ENCODE measurements around the gene TRIO.

DNA sequence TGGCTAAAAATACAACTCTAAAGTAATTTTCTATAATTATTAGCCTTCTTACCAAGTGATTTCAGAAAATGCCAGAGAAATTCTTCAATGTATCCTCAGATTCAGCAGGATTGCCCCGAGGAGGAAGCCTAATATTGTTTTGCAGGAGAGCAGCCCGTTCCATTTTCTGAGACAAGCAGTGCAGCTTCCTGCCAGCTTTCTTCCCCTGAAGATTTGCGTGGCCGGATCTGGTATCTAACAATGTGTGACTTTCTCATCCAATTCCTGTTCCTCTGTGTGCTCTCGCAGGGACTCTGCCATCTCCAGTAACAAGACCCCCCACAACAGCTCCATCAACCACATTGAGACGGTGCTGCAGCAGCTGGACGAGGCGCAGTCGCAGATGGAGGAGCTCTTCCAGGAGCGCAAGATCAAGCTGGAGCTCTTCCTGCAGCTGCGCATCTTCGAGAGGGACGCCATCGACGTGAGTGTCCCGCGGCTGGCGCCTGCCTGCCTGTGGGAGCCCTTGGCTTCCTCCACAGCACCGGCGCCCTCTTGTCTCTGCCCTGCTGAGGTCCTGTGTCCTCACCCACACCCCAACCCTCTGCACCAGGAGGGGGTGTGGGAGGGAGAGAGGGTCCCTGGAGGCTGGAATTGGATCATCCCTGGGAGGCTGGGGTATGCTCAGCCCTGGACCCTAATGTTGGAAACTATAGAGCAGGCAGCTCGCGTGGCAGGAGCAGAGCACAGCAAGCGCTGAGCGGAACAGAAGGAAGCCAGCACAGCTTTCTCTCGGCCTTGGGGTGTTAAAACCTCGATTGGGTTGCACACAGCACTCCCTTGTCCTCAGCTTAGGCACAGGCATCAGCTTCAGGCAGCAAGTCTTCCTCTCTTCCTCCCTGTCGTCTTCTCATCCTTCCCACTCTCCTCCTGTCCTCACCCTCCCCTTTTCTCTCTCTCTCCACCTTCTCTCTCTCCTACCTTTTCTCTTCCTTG lies 216.2 kb downstream of the TRIO start:
- TF ChIP-seq, protein P1, sequence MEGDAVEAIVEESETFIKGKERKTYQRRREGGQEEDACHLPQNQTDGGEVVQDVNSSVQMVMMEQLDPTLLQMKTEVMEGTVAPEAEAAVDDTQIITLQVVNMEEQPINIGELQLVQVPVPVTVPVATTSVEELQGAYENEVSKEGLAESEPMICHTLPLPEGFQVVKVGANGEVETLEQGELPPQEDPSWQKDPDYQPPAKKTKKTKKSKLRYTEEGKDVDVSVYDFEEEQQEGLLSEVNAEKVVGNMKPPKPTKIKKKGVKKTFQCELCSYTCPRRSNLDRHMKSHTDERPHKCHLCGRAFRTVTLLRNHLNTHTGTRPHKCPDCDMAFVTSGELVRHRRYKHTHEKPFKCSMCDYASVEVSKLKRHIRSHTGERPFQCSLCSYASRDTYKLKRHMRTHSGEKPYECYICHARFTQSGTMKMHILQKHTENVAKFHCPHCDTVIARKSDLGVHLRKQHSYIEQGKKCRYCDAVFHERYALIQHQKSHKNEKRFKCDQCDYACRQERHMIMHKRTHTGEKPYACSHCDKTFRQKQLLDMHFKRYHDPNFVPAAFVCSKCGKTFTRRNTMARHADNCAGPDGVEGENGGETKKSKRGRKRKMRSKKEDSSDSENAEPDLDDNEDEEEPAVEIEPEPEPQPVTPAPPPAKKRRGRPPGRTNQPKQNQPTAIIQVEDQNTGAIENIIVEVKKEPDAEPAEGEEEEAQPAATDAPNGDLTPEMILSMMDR (optimal IDR thresholded peaks at IDR 0.05 in 1 of 3, IDR thresholded peaks at IDR 0.05 in 1 of 3, conservative IDR thresholded peaks at IDR 0.05 in 1 of 3; ENCODE audit: extremely low read depth in 1 of 3, insufficient read depth in 2 of 3, low read length in 3 of 3): no peak
- TF ChIP-seq EZH2 (IDR thresholded peaks at IDR 0.05; ENCODE audit: low read length): no peak

All from keratinocyte (primary cell).